Esophagus muscularis mucosa (tissue), 4 donors: ENCODE data around the gene ZFP36L1.

Experiments
- CTCF ChIP-seq, 3 experiments: fragments of 200-600 bp in 2 of 3; fragments of 450-650 bp in 1 of 3; sonication (generic) in 2 of 3; IDR thresholded peaks; one replicate each; pipeline ENCODE4 v1.5.1; 2017 to 2019; ENCODE audit warnings: antibody characterized with exemption in 3 of 3, mild to moderate bottlenecking in 2 of 3, moderate library complexity in 1 of 3
- EP300 ChIP-seq: sonication (generic); formaldehyde crosslinking; IDR thresholded peaks from one replicate; pipeline ENCODE4 v1.6.1; 2017; ENCODE audit warnings: antibody characterized with exemption
- POLR2AphosphoS5 ChIP-seq, 2 donors: sonication (generic); formaldehyde crosslinking; IDR thresholded peaks; one replicate each; pipeline ENCODE4 v1.6.1; 2017; ENCODE audit warnings: antibody characterized with exemption in 2 of 2

- no peak for TF ChIP-seq EP300
- no peak for TF ChIP-seq POLR2AphosphoS5 (IDR thresholded peaks at IDR 0.05)
- TF ChIP-seq CTCF (IDR thresholded peaks at IDR 0.05), result no peak
These were observed 53.2 kb downstream of the ZFP36L1 start for GRCh38 chr14:68739701-68740100.
